Transverse colon (tissue), 3 donors: ENCODE results near the gene RELL1.

Source experiments
- EP300 ChIP-seq: sonication (generic); formaldehyde crosslinking; IDR thresholded peaks from one replicate; pipeline ENCODE4 v1.6.1; 2017; ENCODE audit warnings: antibody characterized with exemption, low read depth
- TF ChIP-seq, protein P1 (sequence below), 5 experiments: fragments of 200-600 bp in 3 of 5; fragments of 450-650 bp in 2 of 5; sonication (generic) in 3 of 5; IDR thresholded peaks; 1 replicate in 2 of 5; 2 replicates in 3 of 5; pipeline ENCODE4 v1.5.1; 2016 to 2017; ENCODE audit warnings: antibody characterized with exemption in 5 of 5, inconsistent platforms in 3 of 5, mild to moderate bottlenecking in 2 of 5, moderate library complexity in 1 of 5

GRCh38 chr4:37605843-37606565, 80.2 kb downstream of the RELL1 start:
- no peak for TF ChIP-seq EP300
- TF ChIP-seq, protein P1, sequence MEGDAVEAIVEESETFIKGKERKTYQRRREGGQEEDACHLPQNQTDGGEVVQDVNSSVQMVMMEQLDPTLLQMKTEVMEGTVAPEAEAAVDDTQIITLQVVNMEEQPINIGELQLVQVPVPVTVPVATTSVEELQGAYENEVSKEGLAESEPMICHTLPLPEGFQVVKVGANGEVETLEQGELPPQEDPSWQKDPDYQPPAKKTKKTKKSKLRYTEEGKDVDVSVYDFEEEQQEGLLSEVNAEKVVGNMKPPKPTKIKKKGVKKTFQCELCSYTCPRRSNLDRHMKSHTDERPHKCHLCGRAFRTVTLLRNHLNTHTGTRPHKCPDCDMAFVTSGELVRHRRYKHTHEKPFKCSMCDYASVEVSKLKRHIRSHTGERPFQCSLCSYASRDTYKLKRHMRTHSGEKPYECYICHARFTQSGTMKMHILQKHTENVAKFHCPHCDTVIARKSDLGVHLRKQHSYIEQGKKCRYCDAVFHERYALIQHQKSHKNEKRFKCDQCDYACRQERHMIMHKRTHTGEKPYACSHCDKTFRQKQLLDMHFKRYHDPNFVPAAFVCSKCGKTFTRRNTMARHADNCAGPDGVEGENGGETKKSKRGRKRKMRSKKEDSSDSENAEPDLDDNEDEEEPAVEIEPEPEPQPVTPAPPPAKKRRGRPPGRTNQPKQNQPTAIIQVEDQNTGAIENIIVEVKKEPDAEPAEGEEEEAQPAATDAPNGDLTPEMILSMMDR (IDR thresholded peaks at IDR 0.05) = no peak
